HEK293T (cell line): ENCODE data around the gene TMEM115.

Source experiments
- ARNT ChIP-seq: fragments of 450-650 bp; IDR thresholded peaks from 2 replicates; pipeline ENCODE4 v1.6.1; 2017; ENCODE audit warnings: mild to moderate bottlenecking
- BHLHE40 ChIP-seq: fragments of 450-650 bp; IDR thresholded peaks from 2 replicates; pipeline ENCODE4 v1.6.1; 2016; ENCODE audit warnings: mild to moderate bottlenecking, moderate library complexity, borderline replicate concordance
- CTBP1 ChIP-seq: fragments of 450-650 bp; IDR thresholded peaks from 2 replicates; pipeline ENCODE4 v1.6.1; 2016; ENCODE audit warnings: borderline replicate concordance
- ELF4 ChIP-seq: fragments of 450-650 bp; IDR thresholded peaks from 2 replicates; pipeline ENCODE4 v1.6.1; 2017; ENCODE audit warnings: antibody characterized with exemption
- FOXA1 ChIP-seq: fragments of 450-650 bp; IDR thresholded peaks from 2 replicates; pipeline ENCODE4 v1.6.1; 2016; ENCODE audit warnings: mild to moderate bottlenecking
- FOXM1 ChIP-seq: fragments of 450-650 bp; IDR thresholded peaks from 2 replicates; pipeline ENCODE4 v1.6.1; 2017; ENCODE audit warnings: mild to moderate bottlenecking, borderline replicate concordance
- L3MBTL2 ChIP-seq: fragments of 450-650 bp; conservative IDR thresholded peaks from 2 replicates; pipeline ENCODE4 v1.6.1; 2016; ENCODE audit warnings: mild to moderate bottlenecking
- LEF1 ChIP-seq: fragments of 450-650 bp; IDR thresholded peaks from 2 replicates; pipeline ENCODE4 v1.6.1; 2017; ENCODE audit warnings: mild to moderate bottlenecking, borderline replicate concordance
- SP1 ChIP-seq: fragments of 450-650 bp; IDR thresholded peaks from 2 replicates; pipeline ENCODE4 v1.6.1; 2017
- TF ChIP-seq, protein P1 (sequence below): fragments of 450-650 bp; IDR thresholded peaks from 2 replicates; pipeline ENCODE4 v1.6.1; 2016

DNA sequence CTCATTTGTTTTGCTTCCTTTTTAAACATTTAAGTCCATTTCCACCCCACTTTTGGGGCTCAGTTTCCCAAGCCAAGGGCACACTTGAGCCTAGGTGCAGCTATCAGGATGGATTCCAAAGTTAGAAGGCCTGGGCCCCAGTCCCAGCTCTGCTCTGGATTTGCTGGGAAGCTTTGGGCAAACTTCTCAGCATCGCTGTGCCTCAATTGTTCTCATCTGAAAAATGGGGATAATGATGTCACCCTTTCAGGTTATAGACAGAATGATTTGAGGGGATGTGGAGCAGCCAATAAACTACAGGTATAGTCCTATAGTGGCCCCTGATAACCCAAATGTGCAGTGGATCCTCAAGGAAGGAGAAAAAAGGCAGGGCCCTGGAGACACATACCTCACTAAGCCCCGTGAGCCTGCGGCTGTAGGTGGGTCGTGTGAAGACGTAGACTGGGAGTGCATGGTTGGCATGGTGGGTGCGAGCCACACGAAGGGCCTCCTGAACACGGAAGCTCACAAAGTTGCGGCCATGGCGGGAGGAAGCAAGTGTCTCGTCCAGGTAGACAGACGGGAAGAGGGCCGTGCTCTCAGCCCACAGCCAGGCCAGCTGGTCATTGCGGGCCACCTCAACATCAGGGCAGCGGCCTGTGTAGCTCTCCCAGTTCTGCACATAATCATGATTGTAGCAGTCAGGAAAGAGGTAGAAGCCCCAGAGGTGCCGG, 40.0 kb downstream of the TMEM115 start:
- no peak for TF ChIP-seq L3MBTL2
- TF ChIP-seq ARNT: no peak
- TF ChIP-seq SP1: no peak
- TF ChIP-seq, protein P1, sequence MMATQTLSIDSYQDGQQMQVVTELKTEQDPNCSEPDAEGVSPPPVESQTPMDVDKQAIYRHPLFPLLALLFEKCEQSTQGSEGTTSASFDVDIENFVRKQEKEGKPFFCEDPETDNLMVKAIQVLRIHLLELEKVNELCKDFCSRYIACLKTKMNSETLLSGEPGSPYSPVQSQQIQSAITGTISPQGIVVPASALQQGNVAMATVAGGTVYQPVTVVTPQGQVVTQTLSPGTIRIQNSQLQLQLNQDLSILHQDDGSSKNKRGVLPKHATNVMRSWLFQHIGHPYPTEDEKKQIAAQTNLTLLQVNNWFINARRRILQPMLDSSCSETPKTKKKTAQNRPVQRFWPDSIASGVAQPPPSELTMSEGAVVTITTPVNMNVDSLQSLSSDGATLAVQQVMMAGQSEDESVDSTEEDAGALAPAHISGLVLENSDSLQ: no peak
- TF ChIP-seq FOXA1: no peak
- no peak for TF ChIP-seq ELF4
- no peak for TF ChIP-seq LEF1
- no peak for TF ChIP-seq BHLHE40
- no peak for TF ChIP-seq CTBP1
- no peak for TF ChIP-seq FOXM1
